Activated T-helper 2 cell treated with anti-CD3 and anti-CD28 coated beads, Interferon-gamma antibody, Interleukin-2, Interleukin-4, amounts not matched to agents 10 μg/mL and 5 μg/mL and 100 μg/mL, durations not matched to agents 14 hours and 24 hours and 36 hours (primary cell): ENCODE data around the gene TCF12. TPM values are rescaled to one million over a fixed set of nuclear protein-coding genes. Genes with fewer than 3 reads are reported as not detected.

Experiments used
- DNase-seq: peaks from one replicate; pipeline ENCODE4 v3.0.0; 2021; ENCODE audit warnings: low spot score
- H3K27ac Mint-ChIP-seq: one replicate; pipeline ENCODE4 v1.8.0; 2021; ENCODE audit warnings: mixed read lengths
- H3K27me3 Mint-ChIP-seq: one replicate; pipeline ENCODE4 v1.8.0; 2021; ENCODE audit warnings: low read depth, mixed read lengths
- H3K36me3 Mint-ChIP-seq: one replicate; pipeline ENCODE4 v1.8.0; 2021; ENCODE audit warnings: low read depth, mixed read lengths
- H3K4me1 Mint-ChIP-seq: one replicate; pipeline ENCODE4 v1.8.0; 2021; ENCODE audit warnings: low read depth, mixed read lengths
- H3K4me3 Mint-ChIP-seq: one replicate; pipeline ENCODE4 v1.8.0; 2021; ENCODE audit warnings: low read depth, mild to moderate bottlenecking, moderate library complexity, mixed read lengths
- H3K9me3 Mint-ChIP-seq: one replicate; pipeline ENCODE4 v1.8.0; 2021; ENCODE audit warnings: mixed read lengths
- intact Hi-C: fragments of 100-400 bp; cut with micrococcal nuclease; formaldehyde crosslinking; loops from one replicate; pipeline ENCODE4 v1.15.1; 2023
- total RNA-seq: library from RNA; stranded (reverse); gene quantifications from 2 replicates; pipeline ENCODE4 v1.2.3, GENCODE V29; 2022

Gene TCF12
- total RNA-seq, 1 donor from 2014 or later, result 70.7 TPM

DNA sequence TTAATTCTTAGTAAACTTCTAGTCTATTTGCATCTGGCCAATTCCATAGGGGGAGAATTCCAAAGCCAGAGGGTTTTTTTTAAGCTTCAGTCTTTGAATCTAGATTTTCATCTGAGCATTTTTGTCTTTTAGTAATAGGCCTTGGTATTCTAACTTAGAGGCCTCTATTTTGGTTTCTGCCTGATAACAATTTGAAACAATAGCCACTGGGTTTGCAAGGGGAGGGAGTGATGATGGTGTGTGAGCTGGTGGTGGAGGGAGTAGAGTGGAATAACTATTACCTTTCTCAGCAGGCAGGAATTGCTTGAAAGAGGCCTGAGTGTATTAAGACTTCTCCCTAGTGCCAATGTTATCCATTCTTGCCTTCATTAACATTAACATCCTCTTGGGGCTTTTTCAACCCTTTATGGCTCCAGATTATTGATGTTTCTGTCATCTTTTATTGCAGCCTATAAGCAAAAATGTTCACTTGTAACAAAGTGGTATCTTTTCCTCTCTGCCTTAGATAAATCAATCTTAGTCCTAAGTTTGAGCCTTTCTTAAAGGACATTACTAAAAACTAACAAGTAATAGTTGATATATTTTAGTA, 26.5 kb upstream of the TCF12 start:
- no peak for DNase-seq
- Mint-ChIP-seq H3K4me1 (peaks cover 13% of the 10 kb centered on the region), H3K36me3 (no peaks in the 10 kb centered on the region), H3K4me3 (no peak overlapping the region), H3K27ac (no peak overlapping the region), H3K27me3 (peaks cover 1% of the 10 kb centered on the region), H3K9me3 (no peaks in the 10 kb centered on the region)
- intact Hi-C loops, result no loop called here

DNA sequence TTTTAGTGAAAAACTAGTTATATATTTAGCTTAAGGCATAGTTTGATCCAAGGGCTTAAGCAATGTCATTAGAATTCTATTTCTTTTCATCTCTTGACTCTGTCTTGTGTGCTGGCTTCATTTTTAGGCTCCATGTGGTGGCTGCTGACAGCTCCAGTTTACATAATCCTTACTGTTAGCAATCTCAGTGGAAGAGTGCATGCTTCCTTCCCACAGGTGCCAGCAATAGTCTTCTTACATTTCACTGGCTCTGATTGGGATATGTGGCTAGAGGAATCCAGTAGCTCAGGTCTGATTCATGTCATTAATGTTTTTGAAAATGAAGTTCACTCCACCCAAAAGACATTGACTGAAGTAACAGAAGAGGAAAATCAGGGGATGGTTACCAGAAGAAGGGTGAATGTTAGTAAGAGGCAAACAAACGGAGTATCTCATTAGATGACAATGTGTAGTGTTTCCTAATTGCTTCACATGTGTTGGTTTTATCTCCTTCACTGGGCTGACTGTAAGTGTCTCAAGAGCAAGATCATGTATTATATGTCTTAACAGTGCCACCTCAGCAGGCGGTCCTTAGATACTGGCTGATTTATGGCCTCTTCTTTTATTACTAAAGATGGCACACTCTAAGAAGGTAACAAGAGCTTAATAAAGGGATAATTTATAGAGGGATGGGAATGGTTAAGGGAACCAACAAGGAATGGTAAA, 25.6 kb upstream of the TCF12 start:
- no peak overlapping the region for H3K4me3 Mint-ChIP-seq
- H3K4me1 Mint-ChIP-seq, result peaks cover 10% of the 10 kb centered on the region
- DNase-seq, result no peak
- H3K9me3 Mint-ChIP-seq, result no peaks in the 10 kb centered on the region
- no peaks in the 10 kb centered on the region for H3K36me3 Mint-ChIP-seq
- H3K27me3 Mint-ChIP-seq, result peaks cover 4% of the 10 kb centered on the region
- intact Hi-C loops, result no loop called here
- no peak overlapping the region for H3K27ac Mint-ChIP-seq

DNA sequence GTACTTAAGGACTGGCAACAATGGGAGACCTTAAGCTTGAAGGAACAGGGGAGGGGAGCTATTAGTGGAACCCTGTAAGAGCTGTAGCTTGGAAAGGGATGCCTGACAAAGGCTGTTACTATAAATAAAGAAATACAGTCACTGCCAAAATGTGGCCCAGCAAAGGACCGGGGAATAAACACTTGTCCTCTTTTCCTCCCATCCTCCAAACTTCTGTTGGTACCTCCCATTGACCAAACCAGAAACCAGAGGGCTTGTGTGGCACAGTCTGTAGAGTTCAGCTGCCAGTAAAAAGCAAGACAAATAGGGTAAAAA, 25.1 kb upstream of the TCF12 start:
- intact Hi-C loops, result no loop called here
- peaks cover 4% of the 10 kb centered on the region for H3K27me3 Mint-ChIP-seq
- no peaks in the 10 kb centered on the region for H3K36me3 Mint-ChIP-seq
- H3K4me3 Mint-ChIP-seq, result no peak overlapping the region
- H3K4me1 Mint-ChIP-seq, result peaks cover 6% of the 10 kb centered on the region
- no peak overlapping the region for H3K27ac Mint-ChIP-seq
- DNase-seq, result no peak
- no peaks in the 10 kb centered on the region for H3K9me3 Mint-ChIP-seq

DNA sequence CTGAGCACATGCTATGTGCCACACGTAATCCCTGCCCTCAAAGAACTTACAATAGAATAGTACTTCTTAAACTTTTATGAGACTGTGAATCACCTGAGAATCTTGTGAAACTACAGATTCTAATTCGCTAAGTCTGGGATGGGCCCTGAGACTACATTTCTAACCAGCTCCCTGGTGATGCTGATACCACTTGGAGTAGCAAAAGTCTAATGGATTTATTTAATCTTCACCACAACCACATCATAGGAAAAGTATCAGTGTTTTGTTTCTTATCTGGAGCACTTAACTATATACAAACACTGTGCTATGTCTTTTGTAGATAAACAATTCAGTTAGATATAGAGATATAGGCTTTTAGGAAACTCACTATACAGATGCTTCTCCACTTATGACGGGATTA, 23.8 kb upstream of the TCF12 start:
- no peaks in the 10 kb centered on the region for H3K36me3 Mint-ChIP-seq
- intact Hi-C loops, result no loop called here
- H3K4me1 Mint-ChIP-seq, result no peaks in the 10 kb centered on the region
- peaks cover 4% of the 10 kb centered on the region for H3K27me3 Mint-ChIP-seq
- no peaks in the 10 kb centered on the region for H3K9me3 Mint-ChIP-seq
- no peak overlapping the region for H3K4me3 Mint-ChIP-seq
- no peak overlapping the region for H3K27ac Mint-ChIP-seq
- DNase-seq, result no peak

DNA sequence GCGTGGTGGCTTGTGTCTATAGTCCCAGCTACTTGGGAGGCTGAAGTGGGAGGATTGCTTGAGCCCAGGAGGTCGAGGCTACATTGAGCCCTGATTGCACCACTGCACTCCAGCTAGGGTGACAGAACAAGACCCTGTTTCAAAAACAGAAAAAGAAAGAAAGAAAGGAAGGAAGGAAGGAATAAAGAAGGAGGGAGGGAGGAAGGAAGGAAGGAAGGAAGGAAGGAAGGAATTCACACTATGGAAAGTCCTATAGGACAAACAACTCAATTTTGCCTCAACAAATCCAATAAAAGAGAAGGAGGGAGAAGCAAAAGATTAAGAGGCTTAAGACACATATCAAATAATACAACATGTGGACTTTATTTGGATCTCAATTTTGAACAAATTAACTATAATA, 16.5 kb upstream of the TCF12 start:
- H3K9me3 Mint-ChIP-seq, result peaks cover 4% of the 10 kb centered on the region
- H3K27ac Mint-ChIP-seq, result no peak overlapping the region
- DNase-seq, result no peak
- intact Hi-C loops, result no loop called here
- H3K4me3 Mint-ChIP-seq, result no peak overlapping the region
- H3K27me3 Mint-ChIP-seq, result peaks cover 4% of the 10 kb centered on the region
- peaks cover 2% of the 10 kb centered on the region for H3K4me1 Mint-ChIP-seq
- no peaks in the 10 kb centered on the region for H3K36me3 Mint-ChIP-seq

DNA sequence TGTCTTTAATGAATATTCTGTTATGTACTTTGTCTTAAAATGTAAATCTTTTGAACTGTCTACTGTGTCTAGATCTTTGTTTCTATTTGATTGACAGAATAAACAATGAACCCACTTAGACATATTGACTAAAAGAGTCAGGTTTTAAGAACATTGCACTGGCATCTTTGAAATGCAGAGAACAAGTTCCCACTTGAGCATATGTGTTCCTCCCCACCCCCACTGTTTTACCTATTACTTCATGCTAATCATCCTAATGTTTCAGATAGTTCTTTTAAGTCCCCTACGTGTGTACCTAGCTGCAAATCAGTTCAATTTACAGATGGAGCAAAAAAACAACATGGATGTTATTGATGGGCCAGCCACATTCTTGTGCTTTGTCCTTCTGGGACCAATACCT, 11.7 kb upstream of the TCF12 start:
- intact Hi-C loops, result no loop called here
- peaks cover 2% of the 10 kb centered on the region for H3K36me3 Mint-ChIP-seq
- peaks cover 4% of the 10 kb centered on the region for H3K9me3 Mint-ChIP-seq
- peaks cover 5% of the 10 kb centered on the region for H3K4me1 Mint-ChIP-seq
- no peak for DNase-seq
- no peak overlapping the region for H3K4me3 Mint-ChIP-seq
- H3K27ac Mint-ChIP-seq, result no peak overlapping the region
- H3K27me3 Mint-ChIP-seq, result peaks cover 2% of the 10 kb centered on the region

DNA sequence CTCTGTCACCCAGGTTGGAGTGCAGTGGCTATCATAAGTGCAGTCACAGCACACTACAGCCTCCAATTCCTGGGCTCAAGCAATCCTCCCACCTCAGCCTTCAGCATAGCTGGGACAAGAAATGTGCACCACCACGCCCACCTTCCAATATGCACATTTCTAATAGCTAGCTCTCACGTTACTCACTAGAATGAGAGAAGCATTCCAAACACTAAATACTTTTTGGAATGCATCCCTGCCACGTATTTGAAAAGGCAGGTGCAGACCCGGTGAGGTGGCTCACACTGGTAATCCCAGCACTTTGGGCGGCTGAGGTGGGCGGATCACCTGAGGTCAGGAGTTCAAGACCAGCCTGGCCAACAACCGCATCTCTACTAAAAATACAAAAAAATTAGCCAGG, 7.6 kb upstream of the TCF12 start:
- Mint-ChIP-seq H3K27ac (no peak overlapping the region), H3K27me3 (no peaks in the 10 kb centered on the region), H3K4me1 (peaks cover 5% of the 10 kb centered on the region), H3K4me3 (no peak overlapping the region), H3K9me3 (no peaks in the 10 kb centered on the region), H3K36me3 (peaks cover 2% of the 10 kb centered on the region)
- no peak for DNase-seq
- intact Hi-C loops, result loop anchor here (10.0 kb wide), 2 partner anchors 394 to 916 kb away; partner anchors contain the start of gene NEDD4

DNA sequence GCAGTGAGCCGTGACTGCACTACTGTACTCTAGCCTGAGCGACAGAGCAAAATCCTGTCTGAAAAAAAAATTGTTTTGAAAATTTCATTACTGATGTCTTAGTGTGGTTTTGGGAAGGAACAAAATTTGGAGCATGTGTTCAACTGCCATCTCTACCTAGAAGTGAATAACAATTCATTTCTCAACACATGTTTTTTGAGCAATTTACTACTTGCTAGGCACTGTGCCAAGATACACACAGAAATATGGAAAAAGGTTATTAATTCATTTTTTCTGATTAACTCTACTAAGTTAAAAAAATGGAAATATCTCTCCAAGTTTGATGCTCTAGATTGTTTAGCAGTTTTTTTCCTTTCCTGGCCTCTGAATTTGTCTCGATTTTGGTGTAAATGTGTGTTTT, 5.2 kb upstream of the TCF12 start:
- intact Hi-C loops, result loop anchor here (10.0 kb wide), 2 partner anchors 392 to 918 kb away; partner anchors contain the start of gene NEDD4
- H3K4me3 Mint-ChIP-seq, result no peak overlapping the region
- no peak overlapping the region for H3K27ac Mint-ChIP-seq
- peaks cover 7% of the 10 kb centered on the region for H3K4me1 Mint-ChIP-seq
- H3K27me3 Mint-ChIP-seq, result no peaks in the 10 kb centered on the region
- peaks cover 5% of the 10 kb centered on the region for H3K36me3 Mint-ChIP-seq
- peaks cover 4% of the 10 kb centered on the region for H3K9me3 Mint-ChIP-seq
- DNase-seq, result no peak

DNA sequence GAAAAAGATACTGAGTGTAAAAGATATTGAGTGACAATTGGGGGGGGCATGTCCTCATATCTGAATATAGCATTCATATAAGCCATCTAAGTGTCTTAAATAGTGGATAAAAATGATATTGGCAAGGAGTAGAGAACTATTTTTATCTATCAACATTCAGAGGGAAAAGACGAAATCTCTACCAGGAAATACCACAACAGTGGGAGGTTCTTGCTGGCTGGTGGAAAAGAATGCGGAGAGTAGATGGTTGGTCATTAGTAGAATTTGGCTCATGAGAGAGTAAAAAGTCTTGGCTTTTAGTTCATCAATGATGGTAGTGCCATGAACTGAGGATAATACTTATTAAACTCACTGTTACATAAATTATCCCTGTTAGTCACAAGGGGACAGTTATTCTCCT, 4.8 kb upstream of the TCF12 start:
- no peak for DNase-seq
- Mint-ChIP-seq H3K4me1 (peaks cover 7% of the 10 kb centered on the region), H3K27ac (no peak overlapping the region), H3K9me3 (peaks cover 4% of the 10 kb centered on the region), H3K36me3 (peaks cover 5% of the 10 kb centered on the region), H3K4me3 (no peak overlapping the region), H3K27me3 (no peaks in the 10 kb centered on the region)
- intact Hi-C loops, result loop anchor here (10.0 kb wide), 2 partner anchors 391 to 919 kb away; partner anchors contain the start of gene NEDD4

DNA sequence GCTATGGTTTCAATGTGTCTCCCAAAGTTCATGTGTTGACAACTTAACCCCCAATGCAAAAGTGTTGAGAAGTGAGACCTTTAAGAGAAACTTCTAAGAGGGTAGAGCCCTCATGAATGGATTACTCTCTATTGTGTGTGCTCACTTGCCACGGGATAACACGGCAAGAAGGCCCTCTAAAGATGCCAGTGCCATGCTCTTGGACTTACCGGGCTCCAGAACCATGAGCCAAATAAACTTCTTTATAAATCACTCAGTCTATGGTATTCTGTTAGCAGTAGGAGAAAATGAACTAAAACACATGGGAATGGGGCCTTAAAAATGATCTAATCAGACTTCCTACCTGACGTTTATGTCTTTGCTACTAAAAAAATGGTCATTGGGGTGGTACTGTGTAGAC, 2.6 kb upstream of the TCF12 start:
- peaks cover 4% of the 10 kb centered on the region for H3K9me3 Mint-ChIP-seq
- H3K27me3 Mint-ChIP-seq, result no peaks in the 10 kb centered on the region
- intact Hi-C loops, result loop anchor here (10.0 kb wide), 2 partner anchors 389 to 921 kb away; partner anchors contain the start of gene NEDD4
- peaks cover 18% of the 10 kb centered on the region for H3K4me1 Mint-ChIP-seq
- peaks cover 12% of the 10 kb centered on the region for H3K36me3 Mint-ChIP-seq
- H3K4me3 Mint-ChIP-seq, result no peak overlapping the region
- no peak overlapping the region for H3K27ac Mint-ChIP-seq
- no peak for DNase-seq

DNA sequence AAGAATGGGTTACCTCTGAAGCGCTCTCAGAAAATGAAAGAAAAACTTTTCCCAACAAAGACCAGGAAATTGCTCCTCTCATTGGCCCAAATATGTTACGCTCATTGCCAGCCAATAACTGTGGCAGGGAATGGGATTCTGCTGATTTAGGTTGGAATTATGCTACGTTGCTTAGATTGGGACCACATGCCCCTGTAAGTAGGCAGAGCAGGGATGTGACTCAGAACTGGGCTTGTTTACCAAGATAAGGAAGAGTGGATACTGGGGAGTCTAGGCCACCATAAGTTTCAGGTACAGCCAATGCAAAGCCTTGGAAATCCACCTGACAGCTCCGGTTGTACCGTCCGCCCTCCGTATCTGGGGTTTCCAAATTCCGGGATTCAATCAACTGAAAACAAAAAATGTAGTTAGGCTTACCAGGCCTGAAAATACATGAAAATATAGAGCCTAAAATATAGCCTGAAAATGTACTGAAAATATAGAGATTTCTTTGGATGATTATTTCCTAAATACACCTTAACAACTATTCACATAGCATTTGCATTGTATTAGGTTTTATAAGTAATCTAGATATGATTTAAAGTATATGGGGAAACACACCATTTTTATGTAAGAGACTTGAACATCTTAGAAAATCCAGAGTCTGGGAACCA, 1.5 kb upstream of the TCF12 start:
- Mint-ChIP-seq H3K36me3 (peaks cover 13% of the 10 kb centered on the region), H3K4me1 (peaks cover 19% of the 10 kb centered on the region), H3K27ac (no peak overlapping the region), H3K4me3 (peak overlapping the region; percentile 78), H3K9me3 (peaks cover 4% of the 10 kb centered on the region), H3K27me3 (no peaks in the 10 kb centered on the region)
- intact Hi-C loops, result loop anchor here (10.0 kb wide), 2 partner anchors 388 to 922 kb away; partner anchors contain the start of gene NEDD4
- no peak for DNase-seq

DNA sequence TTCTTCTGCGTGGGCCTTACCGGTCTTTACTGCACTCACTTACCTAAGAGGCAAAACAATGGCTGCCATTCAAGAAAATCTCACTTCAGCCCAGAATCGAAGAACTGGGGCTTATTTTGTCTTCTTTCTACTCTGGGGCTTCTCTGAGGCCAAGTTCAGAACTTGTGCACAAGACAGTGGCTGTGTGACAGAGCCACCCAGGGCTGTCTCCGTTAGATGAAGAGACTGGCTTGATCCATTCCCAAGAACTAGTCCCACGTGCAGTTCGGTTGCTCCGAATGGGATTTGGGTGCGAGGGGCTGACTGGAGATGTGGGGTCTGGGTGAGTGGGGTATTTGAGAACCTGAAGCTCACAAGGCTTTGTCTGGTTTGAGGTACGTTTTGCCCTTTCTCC, 795 bp upstream of the TCF12 start:
- Mint-ChIP-seq H3K9me3 (peaks cover 4% of the 10 kb centered on the region), H3K4me3 (peak overlapping the region; percentile 78), H3K27me3 (no peaks in the 10 kb centered on the region), H3K36me3 (peaks cover 17% of the 10 kb centered on the region), H3K27ac (peak overlapping the region; percentile 76), H3K4me1 (peaks cover 21% of the 10 kb centered on the region)
- intact Hi-C loops, result loop anchor here (1.0 to 10.0 kb wide), 5 partner anchors 30 to 923 kb away; partner anchors contain the start of gene NEDD4
- DNase-seq, result no peak

DNA sequence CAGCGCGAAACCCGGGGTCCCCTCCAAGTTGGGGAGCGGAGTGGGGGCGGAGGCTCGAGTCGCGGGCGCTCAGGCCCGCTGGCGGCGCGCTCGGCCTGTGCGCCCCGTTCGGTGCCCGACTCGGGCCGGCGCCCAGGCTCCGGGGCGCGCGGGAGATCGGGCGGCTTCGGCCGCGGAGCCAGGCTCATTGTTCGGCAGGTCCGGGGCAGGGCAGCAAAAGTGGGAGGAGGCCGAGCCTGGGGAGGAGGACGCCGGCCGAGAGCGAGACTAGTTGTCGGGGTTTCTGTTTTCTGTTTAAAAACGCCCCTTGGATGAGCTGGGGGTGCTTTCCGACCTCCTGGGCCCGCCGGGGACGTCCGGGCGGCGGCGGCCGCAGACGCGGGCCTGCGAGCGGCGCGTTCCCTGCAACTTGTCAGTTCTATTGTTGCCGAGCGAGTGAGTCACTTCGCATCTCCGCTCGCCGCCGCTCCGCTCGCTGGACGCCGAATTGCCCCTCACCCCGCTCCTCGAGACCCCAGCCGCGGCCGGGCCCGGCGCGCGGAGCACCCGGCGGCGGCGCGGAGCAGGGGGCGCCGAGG, 676 bp downstream of the TCF12 start:
- Mint-ChIP-seq H3K4me1 (peaks cover 31% of the 10 kb centered on the region), H3K27me3 (no peaks in the 10 kb centered on the region), H3K27ac (no peak overlapping the region), H3K9me3 (peaks cover 4% of the 10 kb centered on the region), H3K36me3 (peaks cover 31% of the 10 kb centered on the region), H3K4me3 (peak overlapping the region; percentile 75)
- intact Hi-C loops, result loop anchor here (2.0 to 10.0 kb wide), 3 partner anchors 46 to 924 kb away; partner anchors contain the start of gene NEDD4
- peak; percentile 51 for DNase-seq
